Stromal cell of bone marrow (primary cell): ENCODE results near the gene ZMYND8.
"Not testable (repeated sequence)": the region's sequence is repeated elsewhere in the genome, so short reads cannot be mapped to it uniquely, and the experiment has no call there.

Experiments
- DNase-seq: peaks from one replicate; pipeline ENCODE4 v3.0.0-alpha.2; 2012; ENCODE audit warnings: low read depth

The ZMYND8 gene

GRCh38 chr20:47370850-47371782 is 14.6 kb upstream of the ZMYND8 start:
- DNase-seq = no peak

DNA sequence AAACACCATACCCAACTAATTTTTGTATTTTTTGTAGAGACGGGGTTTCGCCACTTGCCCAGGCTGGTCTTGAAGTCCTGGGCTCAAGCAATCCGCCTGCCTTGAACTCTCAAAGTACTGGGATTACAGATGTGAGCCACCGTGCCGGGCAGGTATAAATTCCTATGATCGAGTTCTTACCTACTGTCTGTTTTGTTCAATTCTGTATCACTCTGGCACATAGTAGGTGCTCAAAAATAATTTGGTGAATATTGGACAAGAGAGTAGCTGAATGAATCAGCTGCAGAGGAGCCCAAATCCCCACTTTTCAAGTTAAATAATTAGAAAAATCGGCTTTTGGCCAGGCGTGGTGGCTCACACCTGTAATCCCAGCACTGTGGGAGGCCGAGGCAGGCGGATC is 13.7 kb upstream of the ZMYND8 start:
- DNase-seq = no peak

GRCh38 chr20:47368301-47368700 is 11.8 kb upstream of the ZMYND8 start:
- DNase-seq = no peak

GRCh38 chr20:47366301-47366700 is 9.8 kb upstream of the ZMYND8 start:
- DNase-seq = not testable (repeated sequence)

DNA sequence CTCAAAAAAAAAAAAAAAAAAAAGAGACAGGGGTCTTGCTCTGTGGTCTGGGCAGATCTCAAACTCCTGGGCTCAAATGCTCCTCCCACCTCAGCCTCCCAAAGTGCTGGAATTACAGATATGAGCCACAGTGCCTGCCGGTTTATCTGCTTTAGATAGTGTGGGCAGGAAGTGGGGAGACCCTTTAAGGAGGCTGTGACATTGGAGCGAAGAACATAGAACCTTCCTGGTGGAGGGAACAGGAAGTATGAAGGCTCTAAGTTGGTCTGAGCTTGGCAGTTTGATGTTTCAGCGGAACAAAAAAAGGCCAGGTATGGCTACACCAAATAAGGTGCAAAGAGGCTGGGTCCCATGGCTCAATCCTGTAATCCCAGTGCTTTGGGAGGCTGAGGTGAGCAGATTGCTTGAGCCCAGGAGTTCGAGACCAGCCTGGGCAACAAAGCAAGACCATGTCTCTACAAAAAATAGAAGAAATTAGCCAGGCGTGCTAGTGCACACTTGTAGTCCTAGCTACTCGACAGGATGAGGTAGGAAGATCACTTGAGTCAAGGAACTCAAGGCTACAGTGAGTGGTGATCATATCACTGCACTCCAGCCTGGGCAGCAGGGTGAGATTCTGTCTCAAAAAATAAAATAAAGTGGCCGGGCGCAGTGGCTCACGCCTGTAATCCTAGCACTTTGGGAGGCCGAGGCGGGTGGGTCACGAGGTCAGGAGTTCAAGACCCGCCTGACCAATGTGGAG is 8.7 kb upstream of the ZMYND8 start:
- DNase-seq = no peak

GRCh38 chr20:47362361-47363219 is 6.1 kb upstream of the ZMYND8 start:
- no peak for DNase-seq

GRCh38 chr20:47361057-47361915 is 4.8 kb upstream of the ZMYND8 start:
- no peak for DNase-seq

DNA sequence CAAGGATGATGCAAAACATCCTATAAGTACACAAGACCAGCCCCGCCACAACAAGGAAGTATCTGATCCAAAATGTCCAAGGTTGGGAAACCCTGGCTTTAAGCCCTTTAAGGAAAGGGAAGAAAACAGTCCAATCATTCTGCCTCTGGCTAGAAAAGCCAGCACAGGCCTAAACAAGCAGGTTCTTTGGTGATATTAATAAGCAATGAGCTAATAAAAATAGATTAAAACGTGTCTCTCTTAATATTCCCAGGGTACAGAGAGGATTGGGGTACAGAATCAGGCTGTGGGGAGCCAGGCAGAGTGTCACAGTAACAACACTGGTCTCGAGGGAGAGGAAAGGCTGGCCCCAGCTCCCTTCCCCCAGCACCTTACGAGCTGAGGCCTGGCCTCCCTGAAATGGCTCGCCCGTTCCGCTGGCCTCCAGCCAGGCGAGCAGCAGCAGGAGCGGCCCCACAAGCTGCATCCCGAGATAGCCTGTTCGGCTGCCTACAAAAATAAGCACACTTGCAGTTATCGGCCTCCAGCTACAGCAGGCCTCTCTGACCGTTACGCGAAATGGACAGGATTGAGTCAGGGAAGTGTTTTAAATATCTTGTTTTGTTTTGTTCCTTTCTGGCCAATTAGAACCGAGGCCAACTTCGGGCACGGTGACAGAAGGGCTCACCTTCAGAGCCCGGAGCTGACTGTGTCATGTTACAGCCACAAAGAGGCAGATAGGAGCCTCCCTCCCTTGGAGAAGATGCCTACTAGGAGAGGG is 4.0 kb upstream of the ZMYND8 start:
- peak; percentile 68 for DNase-seq

- DNase-seq = no peak
These were observed 3.2 kb upstream of the ZMYND8 start for GRCh38 chr20:47359530-47360296.

DNA sequence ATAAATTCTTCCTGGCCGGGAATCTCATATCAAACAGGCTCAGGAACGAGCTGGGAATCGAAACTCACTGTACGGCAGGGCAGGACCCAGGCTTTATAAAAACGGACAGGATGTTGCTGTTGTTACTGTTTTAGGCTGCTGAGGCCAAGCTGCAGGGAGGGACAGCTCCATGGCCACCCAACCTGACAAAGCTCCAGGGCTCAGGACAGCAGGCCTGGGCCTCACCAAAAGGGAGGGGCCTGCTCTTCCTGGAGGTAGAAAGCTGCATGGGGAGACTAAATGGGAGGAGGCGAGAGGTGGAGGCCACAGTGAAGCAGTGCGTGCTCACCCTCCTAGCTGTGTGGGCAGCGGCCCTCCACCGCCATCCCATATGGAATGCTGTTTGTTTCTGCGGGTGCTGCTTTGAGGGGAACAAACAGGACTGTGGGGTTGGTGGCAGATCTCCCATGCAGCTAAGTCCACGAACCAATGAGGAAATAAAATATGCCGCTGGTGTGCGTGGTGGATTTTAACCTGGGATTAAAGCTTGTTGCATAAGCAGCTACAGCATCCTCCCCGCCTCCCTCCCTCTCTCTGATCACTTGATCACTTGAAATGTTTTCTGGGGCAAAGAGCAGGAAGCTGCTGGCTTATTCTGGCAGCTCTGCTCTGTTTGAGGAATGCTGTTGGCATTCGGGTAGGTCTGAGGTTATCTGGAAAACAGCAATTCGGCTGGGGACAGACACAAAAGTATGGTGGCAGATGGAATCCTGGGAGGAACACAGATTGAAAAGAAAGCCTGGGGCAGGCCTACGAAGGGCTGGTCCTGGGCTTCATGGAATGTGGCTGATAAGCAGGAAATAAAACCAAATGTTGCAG is 2.4 kb upstream of the ZMYND8 start:
- DNase-seq = peak; percentile 87

DNA sequence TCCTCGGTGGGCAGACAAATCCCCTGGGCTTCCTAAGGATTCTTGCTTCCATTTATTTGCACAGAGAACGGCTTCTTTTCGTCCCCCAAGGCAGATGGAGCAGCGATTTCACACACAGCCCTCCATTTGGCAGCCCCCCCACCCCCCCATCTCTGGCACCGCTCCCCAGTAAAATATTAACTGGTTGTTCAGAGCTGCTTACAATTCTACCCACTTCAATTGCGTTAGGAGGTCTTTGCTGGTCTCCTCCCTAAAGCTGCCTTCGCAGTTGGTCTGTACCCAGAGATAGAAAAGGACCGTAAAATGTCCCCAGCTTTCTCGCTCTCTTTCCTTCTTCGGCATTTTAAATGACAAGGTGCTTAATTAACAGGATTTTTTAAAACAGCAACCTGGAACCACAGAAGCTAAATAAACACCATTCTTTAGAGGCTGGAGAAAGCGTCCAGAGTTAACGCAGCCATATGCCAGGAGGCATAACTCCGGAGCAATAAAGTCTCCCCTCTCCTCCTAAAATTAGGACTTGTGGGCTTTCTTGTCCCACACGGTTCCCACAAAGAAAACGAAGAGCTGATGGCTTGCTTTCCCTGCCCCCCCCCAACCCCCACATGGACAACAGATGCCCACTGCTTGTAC is 1.7 kb upstream of the ZMYND8 start:
- no peak for DNase-seq

DNA sequence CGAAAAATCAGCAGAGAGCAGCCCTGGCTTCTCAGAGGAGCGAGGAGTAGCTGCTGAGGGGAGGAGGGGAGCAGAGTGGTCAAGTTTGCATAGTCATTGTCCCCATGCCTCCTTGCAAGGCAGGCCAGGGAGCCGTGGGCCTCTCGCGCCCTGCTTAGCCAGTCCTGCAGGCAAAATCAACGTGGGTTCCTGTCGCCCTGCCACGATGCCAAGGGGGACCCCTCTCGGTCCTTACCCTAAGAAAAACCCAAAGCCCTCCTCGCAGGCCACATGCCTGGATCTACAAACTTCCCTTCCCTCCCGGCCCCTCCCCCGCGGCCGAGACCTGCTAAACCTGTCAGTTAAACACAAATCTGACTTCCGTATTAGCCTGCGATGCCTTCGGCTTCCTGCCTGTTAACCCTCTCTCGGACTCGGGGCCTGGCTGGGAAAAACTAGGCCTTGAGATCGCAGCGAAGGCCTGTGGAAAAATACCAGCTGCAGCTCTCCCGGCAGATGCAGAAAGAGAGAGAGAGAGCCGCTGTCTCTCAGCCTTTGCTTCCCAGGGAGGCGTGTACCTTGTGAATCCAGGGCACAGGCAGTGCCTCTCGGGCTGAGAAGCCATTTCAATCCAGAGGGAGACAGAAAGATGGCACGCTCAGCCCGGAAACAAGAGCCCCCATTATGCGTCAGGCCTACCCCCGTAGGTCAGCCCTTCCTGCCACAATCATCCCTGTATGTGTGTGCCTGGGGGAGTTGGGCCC is 968 bp upstream of the ZMYND8 start:
- DNase-seq = peak; percentile 49

GRCh38 chr20:47356220-47356525 is 326 bp downstream of the ZMYND8 start:
- no peak for DNase-seq

DNA sequence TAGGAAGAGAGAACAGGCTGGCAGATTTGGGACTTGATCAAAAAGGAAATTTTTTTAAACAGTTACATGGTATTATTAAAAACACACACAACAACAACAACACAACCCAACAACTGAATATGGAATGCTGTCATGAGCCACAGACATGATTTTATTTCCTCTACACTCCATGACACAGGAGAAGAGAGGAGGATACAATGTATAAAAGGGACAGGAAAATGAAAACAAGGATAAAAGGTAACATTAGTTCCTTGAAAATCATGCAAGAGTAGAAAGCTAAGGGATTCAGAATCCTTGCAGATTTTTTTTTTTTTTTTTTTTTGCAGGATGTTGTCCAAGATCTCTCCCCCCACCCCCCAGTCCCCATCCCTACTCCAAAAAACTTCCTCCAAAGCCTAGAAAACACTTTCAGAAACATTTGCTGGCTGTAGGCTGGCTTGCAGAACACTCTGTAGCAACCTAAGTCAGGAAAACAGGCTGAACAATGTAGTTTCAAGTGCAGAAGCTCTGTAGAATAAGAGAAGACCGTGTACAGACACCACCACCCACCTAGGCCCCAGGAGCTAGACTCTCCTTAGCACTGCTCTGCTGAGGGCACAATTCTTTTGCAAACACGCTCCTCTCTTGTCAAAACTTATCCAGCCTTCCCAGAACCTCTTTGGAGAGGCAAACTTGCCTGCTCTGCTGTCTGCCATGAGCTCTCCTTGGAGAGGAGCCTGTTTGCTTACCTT is 845 bp downstream of the ZMYND8 start:
- DNase-seq = no peak

GRCh38 chr20:47354714-47355488 is 1.6 kb downstream of the ZMYND8 start:
- DNase-seq = no peak

DNA sequence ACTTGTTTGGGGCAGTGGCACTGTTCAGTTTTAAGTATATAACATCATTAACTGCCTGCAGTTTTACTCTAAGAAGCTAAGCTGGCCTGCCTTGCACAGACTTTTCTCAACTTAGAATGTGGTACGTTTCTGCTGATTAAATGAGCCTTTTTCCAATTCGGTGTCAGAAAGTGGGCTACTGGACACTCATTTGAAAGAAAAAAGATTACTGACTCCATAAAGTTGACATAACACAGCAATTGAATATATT is 2.1 kb downstream of the ZMYND8 start:
- no peak for DNase-seq
